HG03060 (cell line): ENCODE measurements around the gene ARHGAP11A.
"Not testable (repeated sequence)": the region's sequence is repeated elsewhere in the genome, so short reads cannot be mapped to it uniquely, and the experiment has no call there.

ENCODE experiments used
- ATAC-seq: cut with Tn5 transposase; IDR thresholded peaks from one replicate; pipeline ENCODE4 v1.9.1; 2021; ENCODE audit warnings: low read depth, moderate number of reproducible peaks; ENCODE audit not compliant: unreplicated experiment

Gene ARHGAP11A, protein sequence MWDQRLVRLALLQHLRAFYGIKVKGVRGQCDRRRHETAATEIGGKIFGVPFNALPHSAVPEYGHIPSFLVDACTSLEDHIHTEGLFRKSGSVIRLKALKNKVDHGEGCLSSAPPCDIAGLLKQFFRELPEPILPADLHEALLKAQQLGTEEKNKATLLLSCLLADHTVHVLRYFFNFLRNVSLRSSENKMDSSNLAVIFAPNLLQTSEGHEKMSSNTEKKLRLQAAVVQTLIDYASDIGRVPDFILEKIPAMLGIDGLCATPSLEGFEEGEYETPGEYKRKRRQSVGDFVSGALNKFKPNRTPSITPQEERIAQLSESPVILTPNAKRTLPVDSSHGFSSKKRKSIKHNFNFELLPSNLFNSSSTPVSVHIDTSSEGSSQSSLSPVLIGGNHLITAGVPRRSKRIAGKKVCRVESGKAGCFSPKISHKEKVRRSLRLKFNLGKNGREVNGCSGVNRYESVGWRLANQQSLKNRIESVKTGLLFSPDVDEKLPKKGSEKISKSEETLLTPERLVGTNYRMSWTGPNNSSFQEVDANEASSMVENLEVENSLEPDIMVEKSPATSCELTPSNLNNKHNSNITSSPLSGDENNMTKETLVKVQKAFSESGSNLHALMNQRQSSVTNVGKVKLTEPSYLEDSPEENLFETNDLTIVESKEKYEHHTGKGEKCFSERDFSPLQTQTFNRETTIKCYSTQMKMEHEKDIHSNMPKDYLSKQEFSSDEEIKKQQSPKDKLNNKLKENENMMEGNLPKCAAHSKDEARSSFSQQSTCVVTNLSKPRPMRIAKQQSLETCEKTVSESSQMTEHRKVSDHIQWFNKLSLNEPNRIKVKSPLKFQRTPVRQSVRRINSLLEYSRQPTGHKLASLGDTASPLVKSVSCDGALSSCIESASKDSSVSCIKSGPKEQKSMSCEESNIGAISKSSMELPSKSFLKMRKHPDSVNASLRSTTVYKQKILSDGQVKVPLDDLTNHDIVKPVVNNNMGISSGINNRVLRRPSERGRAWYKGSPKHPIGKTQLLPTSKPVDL

DNA sequence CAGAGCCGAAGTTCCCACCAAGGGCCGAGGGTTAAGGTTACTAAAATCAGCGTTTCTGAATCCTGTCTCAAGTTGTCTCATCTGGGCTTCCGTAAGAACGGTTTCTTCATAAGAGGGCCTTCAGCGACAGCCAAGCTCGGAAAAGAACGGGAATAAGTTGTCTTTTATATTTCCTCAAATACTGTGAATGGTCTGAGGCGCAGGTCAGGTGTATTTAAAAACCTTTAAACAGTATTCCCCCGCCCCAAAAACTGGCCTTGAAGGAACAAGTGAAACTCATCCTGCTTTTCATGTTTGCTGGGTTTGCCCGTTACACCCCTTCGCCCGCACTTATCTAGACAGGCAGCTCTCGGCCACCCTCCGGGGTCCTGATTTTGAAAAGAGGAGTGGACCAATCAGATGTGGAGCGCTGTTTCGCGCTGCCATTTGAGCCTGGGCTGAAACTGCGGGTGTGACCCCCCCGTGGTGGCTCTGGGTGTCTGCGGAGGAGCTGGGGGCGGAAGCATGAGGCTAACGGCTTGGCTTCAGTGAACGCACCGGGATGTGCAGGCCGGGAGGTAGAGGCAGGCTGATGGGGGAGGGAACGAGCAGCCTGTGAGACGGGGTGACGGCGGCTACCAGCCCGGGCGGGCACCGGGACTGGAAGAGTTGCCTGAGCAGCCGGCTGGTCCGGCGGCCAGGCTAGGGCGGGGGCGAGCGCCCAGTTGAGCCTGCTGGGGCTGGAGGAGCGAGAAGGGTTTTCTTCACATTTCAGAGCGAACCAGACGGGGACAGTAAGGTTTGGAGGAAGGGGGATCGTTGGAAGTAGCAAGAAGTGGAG, at the start of gene ARHGAP11A:
TSS of gene ARHGAP11A (plus strand) at position 454 of the 820 bp plus-strand sequence. CDS start 708 bp downstream, outside the sequence.
- ATAC-seq, result peak; percentile 52

DNA sequence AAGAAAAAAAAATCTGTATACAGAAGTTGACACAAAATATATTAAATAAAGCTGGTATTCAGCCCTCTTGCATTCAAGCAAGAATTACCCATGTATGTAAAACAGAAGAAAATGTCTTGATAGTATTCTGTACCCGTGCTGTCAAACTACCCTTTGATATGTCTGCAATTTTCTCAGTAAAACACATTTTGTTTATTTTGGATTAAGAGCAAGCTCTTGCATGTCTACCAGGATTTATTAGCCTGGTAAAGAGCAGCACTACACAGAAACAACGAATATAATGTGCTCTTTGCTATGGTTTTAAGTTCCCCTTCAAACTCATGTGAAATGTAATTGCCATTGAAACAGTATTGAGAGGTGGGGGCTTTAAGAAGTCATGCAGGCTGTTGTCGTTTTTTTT, 46.3 kb upstream of the ARHGAP11A start:
- ATAC-seq, result not testable (repeated sequence)

- ATAC-seq, result not testable (repeated sequence)
Observed at GRCh38 chr15:32578482-32578881, 36.8 kb upstream of the ARHGAP11A start.

- not testable (repeated sequence) for ATAC-seq
Observed at GRCh38 chr15:32585844-32586243, 29.5 kb upstream of the ARHGAP11A start.

GRCh38 chr15:32593151-32593550, 22.2 kb upstream of the ARHGAP11A start, which contains the start of gene GOLGA8N:
Gene GOLGA8N (plus strand): TSS chr15:32593456.
- ATAC-seq, result not testable (repeated sequence)

GRCh38 chr15:32609518-32609917, 5.8 kb upstream of the ARHGAP11A start:
- ATAC-seq, result not testable (repeated sequence)

DNA sequence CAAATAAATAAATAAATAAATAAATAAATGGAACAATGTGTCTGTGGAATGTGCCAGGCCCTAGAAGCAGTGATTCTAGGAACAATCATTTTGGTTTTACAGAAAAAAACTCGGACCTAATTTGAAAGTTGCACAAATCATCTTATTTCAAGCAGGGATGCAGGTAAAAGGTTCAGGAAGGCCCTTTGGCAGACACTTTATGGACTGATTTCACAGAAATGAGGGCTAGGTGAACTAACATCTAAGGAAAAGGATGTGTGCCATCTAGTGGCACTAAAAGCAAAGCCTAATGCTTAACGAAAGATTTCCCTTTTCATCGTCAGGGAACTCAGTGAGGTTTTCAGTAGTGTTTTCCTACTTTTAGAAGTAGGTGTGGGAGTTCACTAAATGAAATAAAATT, 4.6 kb upstream of the ARHGAP11A start:
- ATAC-seq, result not testable (repeated sequence)

DNA sequence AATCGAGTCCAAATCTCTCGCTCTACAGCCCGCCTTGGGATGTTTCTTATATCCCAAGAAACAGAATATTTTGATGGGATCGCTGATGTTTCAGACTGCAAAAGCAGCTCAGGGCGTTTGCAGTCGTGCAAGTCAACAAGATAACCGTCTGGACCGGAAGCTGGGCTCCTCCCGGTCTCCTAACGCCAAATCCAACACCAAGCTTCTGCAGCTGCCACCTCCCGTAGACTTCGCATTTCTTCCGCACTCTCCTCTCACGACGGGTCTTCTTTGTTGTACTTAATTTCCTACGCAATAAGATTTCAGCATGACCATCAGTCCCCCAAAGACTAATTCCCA, 623 bp upstream of the ARHGAP11A start:
- ATAC-seq, result peak; percentile 4

- not testable (repeated sequence) for ATAC-seq
Observed at GRCh38 chr15:32615871-32616426, 645 bp downstream of the ARHGAP11A start.

GRCh38 chr15:32636410-32636809, 21.1 kb downstream of the ARHGAP11A start:
- ATAC-seq, result no peak

- ATAC-seq, result no peak
Observed at GRCh38 chr15:32636908-32637567, 21.7 kb downstream of the ARHGAP11A start.

- no peak for ATAC-seq
Observed at GRCh38 chr15:32637704-32638103, 22.4 kb downstream of the ARHGAP11A start.

DNA sequence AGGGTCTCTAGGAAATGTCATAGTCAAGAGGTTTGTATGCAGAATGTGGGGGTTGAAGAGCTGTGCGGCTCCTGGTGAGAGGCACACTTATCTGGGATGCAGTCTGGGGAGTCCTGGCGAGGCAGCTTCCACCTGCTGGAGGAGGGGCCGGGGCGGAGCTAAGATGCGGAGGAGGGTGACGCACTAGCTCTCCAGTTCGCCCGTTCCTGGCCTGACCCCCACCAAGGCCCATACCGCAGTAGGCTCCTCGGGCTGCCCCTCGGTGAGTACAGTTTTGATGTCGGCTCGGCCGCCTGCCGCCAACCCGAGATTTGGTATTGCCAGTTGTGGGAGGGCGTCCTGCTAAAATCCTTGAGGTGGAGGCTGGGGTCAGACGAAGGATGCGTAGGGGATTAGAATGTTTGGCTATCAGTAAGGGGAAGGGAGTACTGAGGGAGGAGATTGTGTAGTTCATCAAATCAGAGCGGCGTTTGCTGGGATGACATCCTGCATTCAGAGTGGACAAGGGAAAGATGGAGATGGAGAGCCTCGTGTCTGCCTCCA, 26.3 kb downstream of the ARHGAP11A start, which contains the start of gene SCG5:
TSS of gene SCG5 (plus strand) at position 194 of the 543 bp plus-strand sequence. CDS start 1,883 bp downstream, outside the sequence.
- no peak for ATAC-seq

DNA sequence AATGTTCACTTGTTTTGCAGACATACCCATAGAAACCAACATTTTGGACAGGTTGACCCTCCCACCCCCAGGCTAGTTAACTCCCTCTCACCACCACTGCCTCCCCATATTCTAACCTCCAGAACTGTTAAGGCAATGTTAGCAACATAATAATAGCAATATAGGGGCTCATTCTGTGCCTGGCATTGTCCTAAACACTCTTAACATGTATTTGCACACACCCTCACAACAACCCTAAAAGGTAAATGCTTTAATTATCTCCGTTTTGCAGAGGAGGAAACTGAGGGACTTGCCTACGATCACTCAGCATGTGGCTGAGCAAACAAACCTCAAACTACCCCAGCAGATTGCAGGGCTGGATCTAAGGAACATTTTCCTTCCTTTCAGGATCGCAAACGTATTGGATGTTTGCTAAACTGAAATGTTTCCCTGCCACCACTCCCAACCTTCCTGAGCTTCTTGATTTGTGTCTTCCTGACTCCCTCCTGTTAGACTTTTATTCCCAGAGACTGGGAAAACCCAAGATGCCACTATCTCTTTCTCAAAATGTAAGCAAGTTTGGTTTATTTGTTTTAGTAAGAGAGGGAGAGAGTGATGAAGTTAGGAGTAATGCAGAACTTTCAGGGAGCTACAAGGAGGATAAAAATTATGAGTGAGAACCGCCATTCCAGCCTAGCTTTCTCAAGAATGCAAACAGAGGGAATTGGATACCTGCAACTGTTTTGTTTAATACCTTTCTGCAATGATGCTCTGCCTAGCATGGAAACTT, 27.5 kb downstream of the ARHGAP11A start:
- no peak for ATAC-seq

DNA sequence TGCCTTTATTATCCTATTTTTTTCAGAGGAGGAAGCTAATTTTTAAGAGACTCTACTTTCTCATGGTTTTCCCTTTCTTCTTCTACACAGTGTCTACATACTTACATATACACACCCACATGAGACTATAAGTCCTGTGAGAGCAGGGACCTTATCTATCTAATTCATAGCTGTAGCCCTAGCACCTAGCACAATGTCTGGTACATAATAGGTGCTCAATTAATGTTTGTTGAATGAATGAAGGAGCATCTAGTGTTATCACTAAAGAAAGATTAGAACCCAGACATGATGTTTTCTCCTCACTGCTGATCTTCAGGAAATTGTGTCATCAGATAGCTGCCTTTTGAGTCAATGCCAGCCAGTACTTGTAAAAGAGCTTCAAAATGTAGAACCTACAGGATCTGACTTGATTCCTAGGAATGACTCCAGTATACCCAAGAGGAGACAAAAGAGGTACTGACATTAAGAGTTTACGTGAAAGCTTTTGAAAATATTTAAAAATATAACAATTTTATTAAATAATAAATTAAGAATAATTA, 28.7 kb downstream of the ARHGAP11A start:
- ATAC-seq, result no peak

DNA sequence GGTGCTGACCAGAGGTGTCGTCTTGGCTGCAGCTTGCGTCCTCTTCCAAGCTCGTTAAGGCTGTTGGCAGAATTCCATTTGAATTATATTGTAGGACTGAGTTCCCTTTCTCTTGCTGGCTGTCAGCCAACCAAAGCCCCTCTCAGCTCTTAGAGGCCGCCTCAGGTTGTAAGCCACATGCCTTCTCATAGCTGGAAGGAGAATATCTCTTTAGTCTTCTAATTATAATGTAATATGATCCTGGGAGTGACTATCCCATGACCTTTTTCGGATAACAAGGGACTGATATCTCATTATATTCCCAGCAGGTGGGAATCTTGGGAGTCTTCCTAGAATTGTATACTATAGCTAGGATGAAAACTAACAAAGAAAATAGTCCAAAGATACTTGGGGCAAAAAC, 31.0 kb downstream of the ARHGAP11A start:
- no peak for ATAC-seq

DNA sequence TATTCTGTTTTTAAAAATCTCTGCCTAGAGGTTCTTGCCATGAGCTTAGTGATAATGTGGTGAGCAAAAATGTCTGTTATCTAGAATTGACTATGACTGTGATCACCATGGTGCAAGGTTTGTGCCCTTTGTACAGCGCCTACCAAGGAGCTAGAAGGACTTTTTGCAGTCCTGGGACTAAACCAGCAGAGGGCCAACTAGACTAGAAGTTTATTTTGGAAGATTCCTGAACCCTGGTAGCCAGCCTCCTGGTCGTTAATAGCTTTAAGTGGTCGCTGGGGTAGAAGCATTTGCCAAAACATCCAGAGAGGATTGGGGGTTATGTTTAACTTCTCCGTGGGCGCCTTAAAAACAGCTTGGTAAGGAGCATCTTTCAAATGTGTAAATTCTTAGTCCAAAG, 34.0 kb downstream of the ARHGAP11A start:
- ATAC-seq, result no peak
